Measurements from ENCODE around the gene PAQR9. TPM values are rescaled to one million over a fixed set of nuclear protein-coding genes. Genes with fewer than 3 reads are reported as not detected.
"Not testable (repeated sequence)": the region's sequence is repeated elsewhere in the genome, so short reads cannot be mapped to it uniquely, and the experiment has no call there.

The PAQR9 gene
- total RNA-seq, 2 experiments from 2014 or later, result not detected

GRCh38 chr3:142997330-142997729, 33.9 kb upstream of the PAQR9 start:
- H3K27ac Mint-ChIP-seq, result no peak overlapping the region
- DNase-seq, result no peak
- ChIA-PET POLR2A (interaction anchor here (0.5 kb wide), 1 partner anchor 31 kb away, joined by 12 read pairs; no protein-coding TSS in a partner anchor), CTCF (interaction anchor here (0.8 to 1.3 kb wide), 2 partner anchors 90 to 170 kb away, joined by 3 to 4 read pairs; no protein-coding TSS in a partner anchor)
- no peaks in the 10 kb centered on the region for H3K9me3 Mint-ChIP-seq
- H3K4me1 Mint-ChIP-seq, result peaks cover 17% of the 10 kb centered on the region
- peaks cover 4% of the 10 kb centered on the region for H3K36me3 Mint-ChIP-seq (ENCODE audit: low read depth)
- H3K4me3 Mint-ChIP-seq, result no peak overlapping the region
- peaks cover 15% of the 10 kb centered on the region for H3K27me3 Mint-ChIP-seq

GRCh38 chr3:142993958-142994442, 30.5 kb upstream of the PAQR9 start:
- H3K9me3 Mint-ChIP-seq, result no peaks in the 10 kb centered on the region
- H3K4me1 Mint-ChIP-seq, result peaks cover 4% of the 10 kb centered on the region
- ChIA-PET POLR2A (no interaction called here), CTCF (no interaction called here)
- H3K4me3 Mint-ChIP-seq, result no peak overlapping the region
- peaks cover 17% of the 10 kb centered on the region for H3K27me3 Mint-ChIP-seq
- peak overlapping the region; percentile 63 for H3K27ac Mint-ChIP-seq
- no peaks in the 10 kb centered on the region for H3K36me3 Mint-ChIP-seq (ENCODE audit: low read depth)
- DNase-seq, result peak; percentile 68

GRCh38 chr3:142992323-142992722, 28.8 kb upstream of the PAQR9 start:
- no peaks in the 10 kb centered on the region for H3K36me3 Mint-ChIP-seq (ENCODE audit: low read depth)
- ChIA-PET CTCF (no interaction called here), POLR2A (no interaction called here)
- H3K27ac Mint-ChIP-seq, result no peak overlapping the region
- no peaks in the 10 kb centered on the region for H3K9me3 Mint-ChIP-seq
- H3K4me3 Mint-ChIP-seq, result no peak overlapping the region
- peaks cover 18% of the 10 kb centered on the region for H3K27me3 Mint-ChIP-seq
- DNase-seq, result no peak
- H3K4me1 Mint-ChIP-seq, result peaks cover 4% of the 10 kb centered on the region

- Mint-ChIP-seq H3K9me3 (no peaks in the 10 kb centered on the region), H3K4me1 (peaks cover 4% of the 10 kb centered on the region), H3K4me3 (no peak overlapping the region), H3K27me3 (peaks cover 18% of the 10 kb centered on the region), H3K27ac (no peak overlapping the region), H3K36me3 (ENCODE audit: low read depth) (no peaks in the 10 kb centered on the region)
- POLR2A ChIA-PET, result no interaction called here
- CTCF ChIA-PET, result interaction anchor here (1.7 kb wide), 1 partner anchor 12 kb away, joined by 3 read pairs; no protein-coding TSS in a partner anchor
- DNase-seq, result no peak
Observed at GRCh38 chr3:142990721-142991120, 27.2 kb upstream of the PAQR9 start.

GRCh38 chr3:142988826-142989225, 25.4 kb upstream of the PAQR9 start:
- CTCF ChIA-PET; H3K4me1 Mint-ChIP-seq; POLR2A ChIA-PET; H3K9me3 Mint-ChIP-seq; H3K27ac Mint-ChIP-seq; H3K4me3 Mint-ChIP-seq; H3K36me3 Mint-ChIP-seq (ENCODE audit: low read depth); DNase-seq: not testable (repeated sequence)
- peaks cover 17% of the 10 kb centered on the region for H3K27me3 Mint-ChIP-seq

- CTCF ChIA-PET, result interaction anchor here (1.0 kb wide), 2 partner anchors 13 to 23 kb away, joined by 3 to 4 read pairs; partner anchors contain the start of gene U2SURP
- peaks cover 15% of the 10 kb centered on the region for H3K27me3 Mint-ChIP-seq
- H3K9me3 Mint-ChIP-seq; H3K27ac Mint-ChIP-seq; H3K36me3 Mint-ChIP-seq (ENCODE audit: low read depth); DNase-seq; H3K4me1 Mint-ChIP-seq; H3K4me3 Mint-ChIP-seq; POLR2A ChIA-PET: not testable (repeated sequence)
Observed at GRCh38 chr3:142988221-142988620, 24.7 kb upstream of the PAQR9 start.

GRCh38 chr3:142987707-142988106, 24.2 kb upstream of the PAQR9 start:
- Mint-ChIP-seq H3K27ac (no peak overlapping the region), H3K4me1 (no peaks in the 10 kb centered on the region), H3K36me3 (ENCODE audit: low read depth) (no peaks in the 10 kb centered on the region), H3K4me3 (no peak overlapping the region), H3K27me3 (peaks cover 14% of the 10 kb centered on the region), H3K9me3 (no peaks in the 10 kb centered on the region)
- no peak for DNase-seq
- ChIA-PET POLR2A (no interaction called here), CTCF (interaction anchor here (1.0 to 1.1 kb wide), 3 partner anchors 14 to 148 kb away, joined by 3 to 4 read pairs (median 3); partner anchors contain the start of gene U2SURP)

- ChIA-PET POLR2A (no interaction called here), CTCF (interaction anchor here (1.0 to 1.1 kb wide), 4 partner anchors 14 to 147 kb away, joined by 3 to 4 read pairs (median 3); partner anchors contain the start of gene U2SURP)
- Mint-ChIP-seq H3K4me1 (no peaks in the 10 kb centered on the region), H3K9me3 (no peaks in the 10 kb centered on the region), H3K4me3 (no peak overlapping the region), H3K27ac (no peak overlapping the region), H3K27me3 (peaks cover 17% of the 10 kb centered on the region), H3K36me3 (ENCODE audit: low read depth) (no peaks in the 10 kb centered on the region)
- no peak for DNase-seq
Observed at GRCh38 chr3:142987080-142987700, 23.7 kb upstream of the PAQR9 start.

- Mint-ChIP-seq H3K36me3 (ENCODE audit: low read depth) (no peaks in the 10 kb centered on the region), H3K4me1 (no peaks in the 10 kb centered on the region)
Observed at GRCh38 chr3:142984255-142984654, 20.8 kb upstream of the PAQR9 start.

GRCh38 chr3:142983318-142983717, 19.8 kb upstream of the PAQR9 start:
- POLR2A ChIA-PET, result no interaction called here
- no peaks in the 10 kb centered on the region for H3K36me3 Mint-ChIP-seq (ENCODE audit: low read depth)

More at GRCh38 chr3:142984255-142984654, 20.8 kb upstream of the PAQR9 start:
- Mint-ChIP-seq H3K9me3 (no peaks in the 10 kb centered on the region), H3K4me3 (no peak overlapping the region), H3K27ac (no peak overlapping the region), H3K27me3 (peaks cover 28% of the 10 kb centered on the region)
- POLR2A ChIA-PET, result no interaction called here
- CTCF ChIA-PET, result interaction anchor here (1.9 to 2.1 kb wide), 2 partner anchors 18 to 156 kb away, joined by 6 to 7 read pairs; partner anchors contain the start of gene U2SURP
- DNase-seq, result no peak

GRCh38 chr3:142982038-142982773, 18.7 kb upstream of the PAQR9 start:
- peaks cover 28% of the 10 kb centered on the region for H3K27me3 Mint-ChIP-seq
- H3K9me3 Mint-ChIP-seq, result no peaks in the 10 kb centered on the region
- ChIA-PET POLR2A (no interaction called here), CTCF (no interaction called here)
- no peak for DNase-seq
- H3K27ac Mint-ChIP-seq, result no peak overlapping the region
- H3K4me3 Mint-ChIP-seq, result no peak overlapping the region
- no peaks in the 10 kb centered on the region for H3K36me3 Mint-ChIP-seq (ENCODE audit: low read depth)
- no peaks in the 10 kb centered on the region for H3K4me1 Mint-ChIP-seq

More at GRCh38 chr3:142983318-142983717, 19.8 kb upstream of the PAQR9 start:
- CTCF ChIA-PET, result interaction anchor here (2.1 kb wide), 1 partner anchor 19 kb away, joined by 6 read pairs; the partner anchor contains the start of gene U2SURP
- H3K4me3 Mint-ChIP-seq, result no peak overlapping the region
- H3K27ac Mint-ChIP-seq, result no peak overlapping the region
- H3K27me3 Mint-ChIP-seq, result peaks cover 32% of the 10 kb centered on the region
- no peaks in the 10 kb centered on the region for H3K4me1 Mint-ChIP-seq
- DNase-seq, result no peak
- no peaks in the 10 kb centered on the region for H3K9me3 Mint-ChIP-seq

GRCh38 chr3:142981108-142981507, 17.6 kb upstream of the PAQR9 start:
- H3K27ac Mint-ChIP-seq, result no peak overlapping the region
- no peaks in the 10 kb centered on the region for H3K4me1 Mint-ChIP-seq
- CTCF ChIA-PET, result interaction anchor here (0.5 kb wide), 1 partner anchor 15 kb away, joined by 4 read pairs; no protein-coding TSS in a partner anchor
- POLR2A ChIA-PET, result no interaction called here
- peaks cover 30% of the 10 kb centered on the region for H3K27me3 Mint-ChIP-seq
- DNase-seq, result no peak
- H3K4me3 Mint-ChIP-seq, result no peak overlapping the region
- H3K36me3 Mint-ChIP-seq (ENCODE audit: low read depth), result no peaks in the 10 kb centered on the region
- H3K9me3 Mint-ChIP-seq, result no peaks in the 10 kb centered on the region

GRCh38 chr3:142977399-142977728, 13.9 kb upstream of the PAQR9 start:
- no peaks in the 10 kb centered on the region for H3K4me1 Mint-ChIP-seq
- no peaks in the 10 kb centered on the region for H3K9me3 Mint-ChIP-seq
- no peak overlapping the region for H3K4me3 Mint-ChIP-seq
- no peak overlapping the region for H3K27ac Mint-ChIP-seq
- DNase-seq, result no peak
- ChIA-PET CTCF (no interaction called here), POLR2A (no interaction called here)
- peaks cover 31% of the 10 kb centered on the region for H3K27me3 Mint-ChIP-seq
- H3K36me3 Mint-ChIP-seq (ENCODE audit: low read depth), result no peaks in the 10 kb centered on the region

All from activated CD4-positive, alpha-beta T cell treated with anti-CD3 and anti-CD28 coated beads, Interleukin-2, amount 10 ng/mL, durations not matched to agents 7 days and 5 days (primary cell).